GM12878 (cell line): ENCODE data around the gene GSAP. TPM values are rescaled to one million over a fixed set of nuclear protein-coding genes. Genes with fewer than 3 reads are reported as not detected.

Experiments
- ATAC-seq: fragments of 200-7000 bp; cut with Tn5 transposase; 3 replicates; pipeline ENCODE4 v1.9.1; 2020; ENCODE audit warnings: mild to moderate bottlenecking, moderate library complexity
- BruUV-seq: library from RNA; stranded (reverse); fragments of 400-500 nt; replicated peaks from 2 replicates; lab custom pipeline; 2021; lab: Mats Ljungman, UMichigan
- CTCF ChIA-PET: fragments of 300-600 bp; sonication (Branson Sonifier 250); formaldehyde crosslinking; extraction: SDS; loops from one replicate; lab custom pipeline; 2021; ENCODE audit warnings: inconsistent platforms; lab: Yijun Ruan, JAX
- POLR2A ChIA-PET: fragments of 350-600 bp; formaldehyde crosslinking; extraction: SDS; loops from one replicate; lab custom pipeline; 2021; ENCODE audit warnings: inconsistent platforms; lab: Charles Lee
- RAD21 ChIA-PET: fragments of 300-600 bp; sonication (Branson Sonifier 250); formaldehyde crosslinking; loops from one replicate; lab custom pipeline; 2023; ENCODE audit warnings: antibody characterized with exemption; ENCODE audit not compliant: unreplicated experiment; lab: Charles Lee
- SMC1A ChIA-PET: fragments of 300-600 bp; sonication (Branson Sonifier 250); formaldehyde crosslinking; loops from one replicate; lab custom pipeline; 2023; ENCODE audit not compliant: unreplicated experiment, uncharacterized antibody; lab: Charles Lee
- DNase-seq: peaks from one replicate; pipeline ENCODE4 v3.0.0-alpha.2; 2011; ENCODE audit warnings: low read depth, low spot score
- FAIRE-seq: peaks from 3 replicates; lab custom pipeline; 2011; peaks lifted over from hg19 to GRCh38; lab: Jason Lieb, UNC
- H2AFZ ChIP-seq: 2 replicates; pipeline ENCODE4 v1.6.0; 2011; ENCODE audit warnings: low read depth, low read length, control low read depth; ENCODE audit not compliant: control insufficient read depth
- H3K27ac ChIP-seq: 2 replicates; pipeline ENCODE4 v1.5.1; 2011; ENCODE audit warnings: control low read depth; ENCODE audit not compliant: control insufficient read depth, insufficient read depth
- H3K27me3 ChIP-seq, 2 experiments: replicated peaks in 1 of 2; 2 replicates each; pipeline versions ENCODE4 v1.6.0 to v1.6.1; 2011; ENCODE audit warnings: low read length in 1 of 2; ENCODE audit not compliant: control insufficient read depth in 2 of 2, insufficient read depth in 2 of 2
- H3K36me3 ChIP-seq, 2 experiments: 2 replicates each; pipeline ENCODE4 v1.5.1; 2011; ENCODE audit warnings: low read length in 1 of 2; ENCODE audit not compliant: control insufficient read depth in 2 of 2, insufficient read depth in 2 of 2
- H3K4me1 ChIP-seq: 2 replicates; pipeline ENCODE4 v1.6.1; 2011; ENCODE audit warnings: mild to moderate bottlenecking, low read length, moderate library complexity, mixed read lengths; ENCODE audit not compliant: control insufficient read depth, insufficient read depth
- H3K4me2 ChIP-seq: 2 replicates; pipeline ENCODE4 v1.6.0; 2011; ENCODE audit warnings: control low read depth; ENCODE audit not compliant: control insufficient read depth, insufficient read depth
- H3K4me3 ChIP-seq: fragments of 200-600 bp; sonication (generic); 2 replicates; pipeline ENCODE4 v1.5.1; 2016
- H3K79me2 ChIP-seq: 2 replicates; pipeline ENCODE4 v1.6.0; 2011; ENCODE audit warnings: low read length; ENCODE audit not compliant: control insufficient read depth, insufficient read depth
- H3K9ac ChIP-seq: 2 replicates; pipeline ENCODE4 v1.8.0; 2011; ENCODE audit warnings: low read length, control low read depth, mixed read lengths; ENCODE audit not compliant: control insufficient read depth, insufficient read depth
- H3K9me3 ChIP-seq: replicated peaks from 3 replicates; pipeline ENCODE4 v1.5.1; 2011; ENCODE audit warnings: mild to moderate bottlenecking, low read length; ENCODE audit not compliant: control insufficient read depth, insufficient read depth
- H4K20me1 ChIP-seq: 2 replicates; pipeline ENCODE4 v1.6.0; 2011; ENCODE audit not compliant: control insufficient read depth, insufficient read depth
- ATF3 ChIP-seq: IDR thresholded peaks from 2 replicates; pipeline ENCODE4 v1.6.1; 2011; ENCODE audit warnings: low read depth, mild to moderate bottlenecking, low read length, moderate library complexity, borderline replicate concordance; ENCODE audit errors: extremely low read depth
- CHD1 ChIP-seq: IDR thresholded peaks from 2 replicates; pipeline ENCODE4 v1.6.1; 2012; ENCODE audit warnings: low read depth, low read length, improper control_type of control experiment
- EGR1 ChIP-seq, 2 experiments: IDR thresholded peaks; 1 replicate in 1 of 2; 2 replicates in 1 of 2; pipeline ENCODE4 v1.6.1; 2011 to 2012; ENCODE audit warnings: low read depth in 2 of 2, low read length in 2 of 2, borderline replicate concordance in 1 of 2, mild to moderate bottlenecking in 1 of 2, moderate library complexity in 1 of 2
- MTA3 ChIP-seq: IDR thresholded peaks from 2 replicates; pipeline ENCODE4 v1.6.1; 2012; ENCODE audit warnings: low read length, inconsistent platforms, borderline replicate concordance
- PAX5 ChIP-seq: IDR thresholded peaks from 2 replicates; pipeline ENCODE4 v1.6.1; 2011; ENCODE audit warnings: low read depth, low read length, borderline replicate concordance
- SPI1 ChIP-seq: IDR thresholded peaks from 2 replicates; pipeline ENCODE4 v1.6.1; 2011; ENCODE audit warnings: low read depth, mild to moderate bottlenecking, low read length, moderate library complexity, borderline replicate concordance; ENCODE audit not compliant: insufficient read depth
- TCF12 ChIP-seq: IDR thresholded peaks from 2 replicates; pipeline ENCODE4 v1.6.1; 2011; ENCODE audit warnings: low read depth, mild to moderate bottlenecking, low read length
- USF1 ChIP-seq: IDR thresholded peaks from 2 replicates; pipeline ENCODE4 v1.6.1; 2011; ENCODE audit warnings: borderline replicate concordance, low read depth, mild to moderate bottlenecking, moderate library complexity, mixed read lengths, low read length; ENCODE audit not compliant: insufficient read depth; ENCODE audit errors: extremely low read length
- ZBTB11 ChIP-seq: fragments of 450-650 bp; formaldehyde crosslinking; IDR thresholded peaks from 2 replicates; pipeline ENCODE4 v1.5.0; 2022; ENCODE audit warnings: mild to moderate bottlenecking, missing genetic modification characterization
- ZNF274 ChIP-seq: IDR thresholded peaks from one replicate; pipeline ENCODE4 v1.8.0; 2011; ENCODE audit not compliant: insufficient read length, insufficient read depth
- WGBS: methylation state at CpG from one replicate; pipeline ENCODE4 v1.1.6; 2016; ENCODE audit warnings: low lambda C conversion rate; ENCODE audit not compliant: insufficient replicate concordance, insufficient coverage; ENCODE audit errors: missing lambda C conversion rate; 5-methylcytosine and 5-hydroxymethylcytosine counted together
- in situ Hi-C: fragments of 300-500 bp; cut with MboI; formaldehyde crosslinking; loops from 9 replicates; pipeline ENCODE4 v1.14.3; 2018; ENCODE audit warnings: mixed read lengths
- intact Hi-C: fragments of 100-400 bp; cut with micrococcal nuclease; formaldehyde crosslinking; loops from one replicate; pipeline ENCODE4 v1.14.2; 2022; ENCODE audit not compliant: unreplicated experiment
- polyA plus RNA-seq, 11 experiments: library from polyadenylated mRNA; depleted of rRNA in 4 of 11; unstranded in 6 of 11; stranded (reverse) in 5 of 11; fragments of >200 nt; fragmentation: Nextera tagmentation in 4 of 11; fragmentation: Illumina TruSeq in 1 of 11; extraction: Ambion mirVana in 4 of 11; extraction: Trizol in 1 of 11; gene quantifications; 1 replicate in 1 of 11; 2 replicates in 10 of 11; pipeline versions ENCODE4 v1.2.1 to v1.2.3, GENCODE V29; 2011 to 2016; ENCODE audit warnings: inconsistent platforms in 2 of 11, missing spikeins in 2 of 11, low read depth in 1 of 11
- total RNA-seq, 4 experiments: library from RNA; depleted of rRNA in 3 of 4; stranded (reverse); fragments of >200 nt in 3 of 4; fragmentation: Illumina TruSeq in 1 of 4; extraction: Trizol in 1 of 4; gene quantifications; 2 replicates each; pipeline versions ENCODE4 v1.2.1 to v1.2.3, GENCODE V29; 2013 to 2021

GSAP gene
- total and polyA plus RNA-seq, 10 of the 15 experiments (the other 5 are each of a cell fraction or from before 2014, with no cell fraction given): 6.6 to 38.1 (median 21.8) TPM

- SMC1A ChIA-PET: interaction anchor here (1.6 kb wide), 2 partner anchors 9 to 12 kb away, joined by 7 to 8 read pairs; no protein-coding TSS in a partner anchor
- intact Hi-C loops: no loop called here
- POLR2A ChIA-PET: interaction anchor here (1.0 kb wide), 1 partner anchor 15 kb away, joined by 3 read pairs; no protein-coding TSS in a partner anchor
- Histone ChIP-seq H3K27me3 (no peaks in the 10 kb centered on the region), H3K9ac (no peak overlapping the region), H3K27ac (no peak overlapping the region), H4K20me1 (no peaks in the 10 kb centered on the region), H3K4me3 (no peak overlapping the region), H3K9me3 (no peaks in the 10 kb centered on the region), H3K4me2 (no peak overlapping the region), H2AFZ (no peak overlapping the region), H3K36me3 (no peaks in the 10 kb centered on the region), H3K4me1 (peaks cover 3% of the 10 kb centered on the region; the same call in 1 of the 2 replicates), H3K79me2 (no peaks in the 10 kb centered on the region)
- in situ Hi-C loops: no loop called here
- FAIRE-seq (no peak), DNase-seq (no peak), ATAC-seq (no peak)
- RAD21 ChIA-PET: no interaction called here
- CTCF ChIA-PET: interaction anchor here (1.1 kb wide), 1 partner anchor 252 kb away, joined by 3 read pairs; no protein-coding TSS in a partner anchor
- BruUV-seq: no TSS peak
- no peak for TF ChIP-seq MTA3
- TF ChIP-seq CHD1: no peak
- no peak for TF ChIP-seq ZNF274
- no peak for TF ChIP-seq TCF12
- 97% methylated on average over 2 of the region's 2 CpGs for WGBS
Measured at GRCh38 chr7:77399816-77400215, 16.3 kb downstream of the GSAP start.

GRCh38 chr7:77396894-77397547 lies 19.1 kb downstream of the GSAP start:
- POLR2A ChIA-PET: interaction anchor here (0.8 to 2.9 kb wide), 4 partner anchors 9 to 17 kb away, joined by 3 to 12 read pairs (median 4); no protein-coding TSS in a partner anchor
- SMC1A ChIA-PET: interaction anchor here (0.8 to 2.9 kb wide), 11 partner anchors 10 to 123 kb away, joined by 3 to 18 read pairs (median 3); no protein-coding TSS in a partner anchor
- no peak overlapping the region for H3K27ac ChIP-seq
- no peaks in the 10 kb centered on the region for H3K79me2 ChIP-seq
- H3K4me3 ChIP-seq: no peak overlapping the region
- H3K4me2 ChIP-seq: no peak overlapping the region
- DNase-seq (no peak), FAIRE-seq (no peak), ATAC-seq (no peak)
- H3K9ac ChIP-seq: no peak overlapping the region
- intact Hi-C loops (no loop called here), in situ Hi-C loops (no loop called here)
- BruUV-seq: no TSS peak
- CTCF ChIA-PET: interaction anchor here (1.1 kb wide), 1 partner anchor 255 kb away, joined by 3 read pairs; no protein-coding TSS in a partner anchor
- H2AFZ ChIP-seq: no peak overlapping the region
- 68% methylated on average over 2 of the region's 2 CpGs for WGBS
- RAD21 ChIA-PET: no interaction called here
- no peaks in the 10 kb centered on the region for H3K27me3 ChIP-seq
- H3K36me3 ChIP-seq: no peaks in the 10 kb centered on the region; a peak in 1 of 4 replicates
- peaks cover 22% of the 10 kb centered on the region for H3K4me1 ChIP-seq
- no peaks in the 10 kb centered on the region for H4K20me1 ChIP-seq
- H3K9me3 ChIP-seq: no peaks in the 10 kb centered on the region
- no peak for TF ChIP-seq SPI1
- no peak for TF ChIP-seq EGR1 (IDR thresholded peaks at IDR 0.05; ENCODE audit: borderline replicate concordance in 1 of 2, low read depth in 2 of 2, low read length in 2 of 2)
- TF ChIP-seq ATF3: no peak
- no peak for TF ChIP-seq USF1
- TF ChIP-seq PAX5: no peak
- no peak for TF ChIP-seq ZBTB11 (CRISPR knock-in tag)
